OCI-LY3 (cell line): Measurements from ENCODE around the gene CRYM.
"Not testable (repeated sequence)": the region's sequence is repeated elsewhere in the genome, so short reads cannot be mapped to it uniquely, and the experiment has no call there.

Experiments used
- H2AFZ ChIP-seq: fragments of 200-600, 300-600 bp; shearing (Covaris generic); 2 replicates; pipeline ENCODE4 v1.6.0; 2014; ENCODE audit warnings: antibody characterized with exemption, low read depth, low read length
- H3K27ac ChIP-seq: fragments of 200-600, 300-600 bp; sonication (generic); 2 replicates; pipeline ENCODE4 v1.5.1; 2014; ENCODE audit warnings: mild to moderate bottlenecking, low read length, moderate library complexity, mixed read lengths
- H3K27me3 ChIP-seq: fragments of 200-600, 300-600 bp; sonication (generic); 2 replicates; pipeline ENCODE4 v1.6.1; 2014; ENCODE audit warnings: low read depth, low read length, mixed read lengths
- H3K36me3 ChIP-seq: fragments of 200-600, 300-600 bp; sonication (generic); replicated peaks from 2 replicates; pipeline ENCODE3; 2014; ENCODE audit warnings: low read depth, low read length, mixed read lengths
- H3K4me1 ChIP-seq: fragments of 300-600, 200-600 bp; sonication (generic); 2 replicates; pipeline ENCODE4 v1.6.1; 2014; ENCODE audit warnings: low read length, mixed read lengths
- H3K4me2 ChIP-seq: fragments of 200-600, 300-600 bp; sonication (generic); 2 replicates; pipeline ENCODE4 v1.6.1; 2014; ENCODE audit warnings: low read length, mixed read lengths
- H3K4me3 ChIP-seq: fragments of 300-600, 200-600 bp; sonication (generic); 2 replicates; pipeline ENCODE4 v1.5.1; 2014; ENCODE audit warnings: antibody characterized with exemption, mild to moderate bottlenecking, low read length, moderate library complexity
- H3K79me2 ChIP-seq: fragments of 300-600, 200-600 bp; shearing (Covaris generic); 2 replicates; pipeline ENCODE4 v1.6.1; 2014; ENCODE audit warnings: mild to moderate bottlenecking, low read length, mixed read lengths
- H3K9ac ChIP-seq: fragments of 300-600, 200-600 bp; shearing (Covaris generic); 2 replicates; pipeline ENCODE4 v1.6.0; 2014; ENCODE audit warnings: mild to moderate bottlenecking, low read length, moderate library complexity
- H3K9me3 ChIP-seq: fragments of 200-600, 300-600 bp; shearing (Covaris generic); 2 replicates; pipeline ENCODE4 v1.6.1; 2014; ENCODE audit warnings: low read length, mixed read lengths; ENCODE audit not compliant: insufficient read depth
- H4K20me1 ChIP-seq: fragments of 200-600, 300-600 bp; sonication (generic); 2 replicates; pipeline ENCODE4 v1.6.1; 2016; ENCODE audit warnings: low read length, mixed read lengths; ENCODE audit not compliant: insufficient read depth
- EZH2phosphoT487 ChIP-seq: fragments of 200-600 bp; shearing (Covaris generic); IDR thresholded peaks from 2 replicates; pipeline ENCODE4 v1.6.1; 2018; ENCODE audit warnings: antibody characterized with exemption, mixed run types, low read depth
- TF ChIP-seq, protein P1 (sequence below): fragments of 200-600, 300-600 bp; sonication (generic); IDR thresholded peaks from 2 replicates; pipeline ENCODE4 v1.5.1; 2014; ENCODE audit warnings: antibody characterized with exemption, low read length, low read depth

CRYM gene

DNA sequence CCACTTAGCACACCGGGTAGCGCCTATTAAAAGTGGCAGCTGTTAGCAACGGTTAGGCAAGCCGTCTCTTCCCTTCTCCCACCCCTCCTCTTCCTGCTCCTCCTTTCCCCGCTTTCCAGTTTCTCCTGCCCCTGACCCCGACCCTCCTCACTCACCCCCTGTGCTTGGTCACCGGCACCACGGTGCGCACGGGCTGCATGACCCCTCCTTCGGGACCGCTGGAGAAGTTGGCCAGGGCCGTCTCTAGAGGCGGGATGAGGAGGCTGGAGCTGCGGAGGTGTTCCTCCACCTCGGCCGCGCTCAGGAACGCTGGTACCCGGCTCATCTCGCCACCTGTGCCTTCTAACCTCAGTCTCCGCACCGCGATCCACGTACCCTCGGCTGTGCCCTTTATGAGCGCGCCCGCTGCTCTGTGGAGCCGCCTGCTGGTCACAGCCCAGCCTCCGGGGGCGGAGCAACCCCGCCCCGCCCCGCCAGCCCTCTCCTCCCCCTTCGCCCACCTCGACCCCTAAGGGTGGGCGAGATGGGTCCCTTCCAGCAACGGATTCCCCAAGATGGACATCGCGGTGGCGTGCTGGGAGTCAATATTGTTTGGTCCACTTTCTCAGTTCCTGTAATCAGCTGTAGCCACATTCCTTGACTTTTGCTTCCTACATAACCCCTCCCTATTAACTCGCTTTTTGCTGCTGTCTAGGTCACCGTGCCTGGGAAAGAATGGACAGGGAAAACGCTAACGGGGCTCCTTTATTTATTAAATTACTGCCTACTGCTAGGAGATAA lies at the start of gene CRYM:
CRYM (minus strand) TSS at position 364 of the 780 bp plus-strand sequence; CDS start at position 325, 39 bp downstream.
- H3K27me3 ChIP-seq = peaks cover 59% of the 10 kb centered on the region
- H3K9ac ChIP-seq = peak within 1 kb of the TSS; percentile 46
- H2AFZ ChIP-seq = peak within 1 kb of the TSS; percentile 71; the same call in 1 of the 2 replicates
- peaks cover 45% of the 10 kb centered on the region for H3K4me1 ChIP-seq
- H3K27ac ChIP-seq = no peak within 1 kb of the TSS
- peak within 1 kb of the TSS; percentile 91 for H3K4me2 ChIP-seq
- H3K79me2 ChIP-seq = no peaks in the 10 kb centered on the region
- H3K36me3 ChIP-seq = no peaks in the 10 kb centered on the region
- no peak for TF ChIP-seq EZH2phosphoT487
- TF ChIP-seq, protein P1, sequence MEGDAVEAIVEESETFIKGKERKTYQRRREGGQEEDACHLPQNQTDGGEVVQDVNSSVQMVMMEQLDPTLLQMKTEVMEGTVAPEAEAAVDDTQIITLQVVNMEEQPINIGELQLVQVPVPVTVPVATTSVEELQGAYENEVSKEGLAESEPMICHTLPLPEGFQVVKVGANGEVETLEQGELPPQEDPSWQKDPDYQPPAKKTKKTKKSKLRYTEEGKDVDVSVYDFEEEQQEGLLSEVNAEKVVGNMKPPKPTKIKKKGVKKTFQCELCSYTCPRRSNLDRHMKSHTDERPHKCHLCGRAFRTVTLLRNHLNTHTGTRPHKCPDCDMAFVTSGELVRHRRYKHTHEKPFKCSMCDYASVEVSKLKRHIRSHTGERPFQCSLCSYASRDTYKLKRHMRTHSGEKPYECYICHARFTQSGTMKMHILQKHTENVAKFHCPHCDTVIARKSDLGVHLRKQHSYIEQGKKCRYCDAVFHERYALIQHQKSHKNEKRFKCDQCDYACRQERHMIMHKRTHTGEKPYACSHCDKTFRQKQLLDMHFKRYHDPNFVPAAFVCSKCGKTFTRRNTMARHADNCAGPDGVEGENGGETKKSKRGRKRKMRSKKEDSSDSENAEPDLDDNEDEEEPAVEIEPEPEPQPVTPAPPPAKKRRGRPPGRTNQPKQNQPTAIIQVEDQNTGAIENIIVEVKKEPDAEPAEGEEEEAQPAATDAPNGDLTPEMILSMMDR = peak; percentile 73
- H3K4me3 ChIP-seq = peak within 1 kb of the TSS; percentile 80
- no peaks in the 10 kb centered on the region for H4K20me1 ChIP-seq
- H3K9me3 ChIP-seq = no peaks in the 10 kb centered on the region

DNA sequence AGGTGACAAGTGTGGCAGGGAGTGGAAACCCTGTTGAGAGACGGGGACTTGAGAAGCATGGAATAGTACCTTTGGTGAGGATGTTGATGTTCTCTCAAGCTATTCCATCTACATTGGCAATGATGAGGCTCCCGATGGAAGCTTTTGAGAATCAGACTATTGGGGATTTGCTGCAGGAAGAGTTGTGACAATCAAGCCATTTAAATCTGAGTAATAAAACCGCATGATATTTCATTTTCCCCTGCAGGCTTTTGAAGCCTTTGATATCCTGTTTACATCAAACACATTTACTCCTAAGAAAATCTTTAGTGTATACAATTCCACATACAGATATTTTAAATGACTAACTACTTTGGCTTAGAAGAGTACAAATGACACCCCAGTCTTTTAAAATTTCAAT lies 49.0 kb upstream of the CRYM start:
- no peaks in the 10 kb centered on the region for H3K4me1 ChIP-seq
- no peaks in the 10 kb centered on the region for H3K9me3 ChIP-seq
- H3K27ac ChIP-seq = no peak overlapping the region
- no peaks in the 10 kb centered on the region for H3K27me3 ChIP-seq
- no peaks in the 10 kb centered on the region for H4K20me1 ChIP-seq
- no peaks in the 10 kb centered on the region for H3K79me2 ChIP-seq
- H3K36me3 ChIP-seq = no peaks in the 10 kb centered on the region
- H2AFZ ChIP-seq = no peak overlapping the region
- no peak overlapping the region for H3K9ac ChIP-seq
- H3K4me3 ChIP-seq = no peak overlapping the region
- H3K4me2 ChIP-seq = no peak overlapping the region
- no peak for TF ChIP-seq EZH2phosphoT487

DNA sequence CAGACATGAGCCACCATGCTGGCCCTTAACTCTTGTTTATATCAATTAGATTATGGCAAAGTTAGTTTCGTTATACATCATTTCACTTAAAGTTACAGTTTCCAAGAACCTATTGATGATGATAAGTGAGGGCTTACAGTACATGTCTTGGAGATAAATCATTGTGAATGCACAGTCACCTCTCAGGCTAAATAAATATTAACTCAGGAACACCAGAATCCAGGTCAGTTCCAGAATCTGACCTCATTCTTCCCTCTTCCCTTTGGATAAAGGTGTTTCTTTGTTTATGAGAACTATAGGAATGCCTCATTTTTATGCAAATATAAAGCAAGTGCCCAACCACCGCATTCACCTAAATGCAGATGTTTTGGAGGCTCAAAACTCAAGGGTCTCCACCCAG lies 48.4 kb upstream of the CRYM start:
- no peaks in the 10 kb centered on the region for H3K79me2 ChIP-seq
- no peak overlapping the region for H3K9ac ChIP-seq
- no peaks in the 10 kb centered on the region for H3K4me1 ChIP-seq
- H3K4me2 ChIP-seq = no peak overlapping the region
- no peaks in the 10 kb centered on the region for H4K20me1 ChIP-seq
- no peaks in the 10 kb centered on the region for H3K36me3 ChIP-seq
- no peaks in the 10 kb centered on the region for H3K9me3 ChIP-seq
- H2AFZ ChIP-seq = no peak overlapping the region
- no peak overlapping the region for H3K27ac ChIP-seq
- no peaks in the 10 kb centered on the region for H3K27me3 ChIP-seq
- no peak overlapping the region for H3K4me3 ChIP-seq
- TF ChIP-seq EZH2phosphoT487 = no peak
- TF ChIP-seq, protein P1 = no peak

GRCh38 chr16:21324267-21324666 lies 46.2 kb upstream of the CRYM start:
- no peaks in the 10 kb centered on the region for H3K27me3 ChIP-seq
- no peaks in the 10 kb centered on the region for H3K9me3 ChIP-seq
- H3K27ac ChIP-seq = no peak overlapping the region
- H3K79me2 ChIP-seq = no peaks in the 10 kb centered on the region
- H2AFZ ChIP-seq = no peak overlapping the region
- no peak overlapping the region for H3K4me2 ChIP-seq
- H3K36me3 ChIP-seq = no peaks in the 10 kb centered on the region
- no peak overlapping the region for H3K9ac ChIP-seq
- no peaks in the 10 kb centered on the region for H4K20me1 ChIP-seq
- H3K4me3 ChIP-seq = no peak overlapping the region
- no peaks in the 10 kb centered on the region for H3K4me1 ChIP-seq
- TF ChIP-seq EZH2phosphoT487 = no peak
- TF ChIP-seq, protein P1 = no peak

- not testable (repeated sequence) for H3K4me2 ChIP-seq, H3K4me1 ChIP-seq, H3K4me3 ChIP-seq, H3K9me3 ChIP-seq, H3K9ac ChIP-seq, H3K27ac ChIP-seq, H3K27me3 ChIP-seq, H3K79me2 ChIP-seq, H3K36me3 ChIP-seq, H2AFZ ChIP-seq, H4K20me1 ChIP-seq
Measured at GRCh38 chr16:21322251-21322650, 44.2 kb upstream of the CRYM start.
